ENCODE data around the gene ZNF415. TPM values are rescaled to one million over a fixed set of nuclear protein-coding genes. Genes with fewer than 3 reads are reported as not detected.

The ZNF415 gene
- total RNA-seq, 3 donors from 2014 or later: 0.33 to 0.46 (median 0.45) TPM

Other genes with a start within 250 kb of the ZNF415 start
- 10 to 100 TPM in 1 of 3 donors, 1 to 10 TPM in 2; 3.0 to 10.9 (median 3.4) TPM for gene ZNF320, start 235.3 kb downstream of the ZNF415 start, total RNA-seq
- 1 to 10 TPM in 1 of 3 donors, under 1 TPM in 2; 0.74 to 1.3 (median 0.98) TPM for gene ZNF888, start 209.5 kb downstream of the ZNF415 start, total RNA-seq
- 1 to 10 TPM; 4.0 to 4.7 (median 4.6) TPM for gene ZNF816, start 170.0 kb downstream of the ZNF415 start, total RNA-seq
- gene ERVV-1, start 119.0 kb downstream of the ZNF415 start, total RNA-seq: not detected
- gene ERVV-2, start 88.2 kb downstream of the ZNF415 start, total RNA-seq: not detected
- 10 to 100 TPM in 2 of 3 donors, 1 to 10 TPM in 1; 9.0 to 14.8 (median 12.4) TPM for gene ZNF160, start 29.5 kb downstream of the ZNF415 start, total RNA-seq
- gene ZNF347, start 26.1 kb upstream of the ZNF415 start, total RNA-seq: 1 to 10 TPM; 3.0 to 5.1 (median 3.1) TPM
- gene ZNF665, start 60.4 kb upstream of the ZNF415 start, total RNA-seq: under 1 TPM; 0.57 to 0.71 (median 0.66) TPM
- 1 to 10 TPM; 2.6 to 5.0 (median 4.6) TPM for gene ZNF677, start 122.0 kb upstream of the ZNF415 start, total RNA-seq
- gene VN1R2, start 125.4 kb upstream of the ZNF415 start, total RNA-seq: not detected
- gene VN1R4, start 134.8 kb upstream of the ZNF415 start, total RNA-seq: not detected
- 1 to 10 TPM; 3.7 to 4.0 (median 3.8) TPM for gene ZNF845, start 200.8 kb upstream of the ZNF415 start, total RNA-seq
- gene ZNF525, start 232.8 kb upstream of the ZNF415 start, total RNA-seq: 10 to 100 TPM; 10.6 to 14.9 (median 12.0) TPM

Measured in activated T-cell treated with anti-CD3 and anti-CD28 coated beads, Interleukin-2, amount 50 U/mL, for 4 hours (primary cell).